GM19397 (cell line): ENCODE data around the gene CAMSAP3.
A peak's percentile ranks its signal among the peaks of the same experiment; 100 is the strongest.
"Not testable (repeated sequence)": the region's sequence is repeated elsewhere in the genome, so short reads cannot be mapped to it uniquely, and the experiment has no call there.

Experiments used
- ATAC-seq: cut with Tn5 transposase; IDR thresholded peaks from one replicate; pipeline ENCODE4 v1.9.1; 2021; ENCODE audit warnings: mild to moderate bottlenecking, moderate library complexity; ENCODE audit not compliant: unreplicated experiment

CAMSAP3 gene

GRCh38 chr19:7631577-7631976, 35.9 kb downstream of the CAMSAP3 start:
- no peak for ATAC-seq

- ATAC-seq, result no peak
Observed at GRCh38 chr19:7632340-7633203, 36.9 kb downstream of the CAMSAP3 start.

GRCh38 chr19:7633698-7634097, 38.0 kb downstream of the CAMSAP3 start, which contains the start of gene PCP2:
Gene PCP2, minus strand, starts transcription at chr19:7633719. Its CDS starts 262 bp downstream, at chr19:7633457.
- no peak for ATAC-seq

GRCh38 chr19:7635670-7636069, 40.0 kb downstream of the CAMSAP3 start:
- ATAC-seq, result no peak

GRCh38 chr19:7636317-7636690, 40.6 kb downstream of the CAMSAP3 start:
- no peak for ATAC-seq

- ATAC-seq, result peak; percentile 69
Observed at GRCh38 chr19:7636691-7637373, 41.2 kb downstream of the CAMSAP3 start, which contains the start of gene STXBP2. Gene STXBP2, plus strand, starts transcription at chr19:7637110. Its CDS starts 40 bp downstream, at chr19:7637150.

GRCh38 chr19:7637374-7638256, 42.0 kb downstream of the CAMSAP3 start:
- no peak for ATAC-seq

GRCh38 chr19:7638802-7639465, 43.3 kb downstream of the CAMSAP3 start:
- no peak for ATAC-seq

GRCh38 chr19:7639863-7640348, 44.2 kb downstream of the CAMSAP3 start:
- ATAC-seq, result no peak

GRCh38 chr19:7640803-7641202, 45.1 kb downstream of the CAMSAP3 start:
- ATAC-seq, result no peak

- no peak for ATAC-seq
Observed at GRCh38 chr19:7641290-7642276, 45.9 kb downstream of the CAMSAP3 start.

GRCh38 chr19:7642295-7643030, 46.8 kb downstream of the CAMSAP3 start:
- ATAC-seq, result no peak

- no peak for ATAC-seq
Observed at GRCh38 chr19:7643031-7643415, 47.4 kb downstream of the CAMSAP3 start.

GRCh38 chr19:7643629-7644549, 48.2 kb downstream of the CAMSAP3 start:
- ATAC-seq, result not testable (repeated sequence)

- ATAC-seq, result no peak
Observed at GRCh38 chr19:7644550-7644877, 48.9 kb downstream of the CAMSAP3 start.

GRCh38 chr19:7645163-7645562, 49.5 kb downstream of the CAMSAP3 start:
- no peak for ATAC-seq

GRCh38 chr19:7645656-7646425, 50.2 kb downstream of the CAMSAP3 start:
- ATAC-seq, result no peak
